Choroid plexus epithelial cell (primary cell): ENCODE results near the gene RELN.

ENCODE experiments used
- DNase-seq: peaks from one replicate; pipeline ENCODE4 v3.0.0-alpha.2; 2010; ENCODE audit warnings: low read depth
- H3K4me3 ChIP-seq: 2 replicates; pipeline ENCODE4 v1.5.1; 2011; ENCODE audit warnings: low read depth, mild to moderate bottlenecking, control low read depth, low read length, moderate library complexity
- CTCF ChIP-seq: conservative IDR thresholded peaks from 2 replicates; pipeline ENCODE4 v1.5.1; 2011; ENCODE audit warnings: low read depth, mild to moderate bottlenecking, control low read depth, inconsistent platforms, low read length, moderate library complexity

Gene RELN

GRCh38 chr7:103446049-103446520, 543.4 kb downstream of the RELN start, which contains the start of gene SLC26A5:
TSS of gene SLC26A5 (minus strand) at chr7:103446207. CDS start at chr7:103421514, 24,693 bp downstream.
- TF ChIP-seq CTCF = no peak
- DNase-seq = no peak
- H3K4me3 ChIP-seq = peak within 1 kb of the TSS; percentile 24

- peak; percentile 4 for DNase-seq
- H3K4me3 ChIP-seq = peak overlapping the region; percentile 24
- no peak for TF ChIP-seq CTCF
Observed at GRCh38 chr7:103445228-103446048, 544.0 kb downstream of the RELN start.

GRCh38 chr7:103439661-103440060, 549.8 kb downstream of the RELN start:
- no peak overlapping the region for H3K4me3 ChIP-seq
- TF ChIP-seq CTCF = no peak
- DNase-seq = no peak

- no peak for DNase-seq
- TF ChIP-seq CTCF = no peak
- H3K4me3 ChIP-seq = no peak overlapping the region
Observed at GRCh38 chr7:103437623-103438022, 551.8 kb downstream of the RELN start.

- no peak for TF ChIP-seq CTCF
- DNase-seq = no peak
- no peak overlapping the region for H3K4me3 ChIP-seq
Observed at GRCh38 chr7:103432712-103433111, 556.7 kb downstream of the RELN start.

GRCh38 chr7:103425177-103425576, 564.3 kb downstream of the RELN start:
- peak; percentile 12 for TF ChIP-seq CTCF
- H3K4me3 ChIP-seq = no peak overlapping the region
- DNase-seq = no peak
